ENCODE data around the gene SAMD7. TPM values are rescaled to one million over a fixed set of nuclear protein-coding genes. Genes with fewer than 3 reads are reported as not detected.

The SAMD7 gene
- total and polyA plus RNA-seq, 9 of the 15 experiments (the other 6 are each of a cell fraction or from before 2014, with no cell fraction given): not detected

DNA sequence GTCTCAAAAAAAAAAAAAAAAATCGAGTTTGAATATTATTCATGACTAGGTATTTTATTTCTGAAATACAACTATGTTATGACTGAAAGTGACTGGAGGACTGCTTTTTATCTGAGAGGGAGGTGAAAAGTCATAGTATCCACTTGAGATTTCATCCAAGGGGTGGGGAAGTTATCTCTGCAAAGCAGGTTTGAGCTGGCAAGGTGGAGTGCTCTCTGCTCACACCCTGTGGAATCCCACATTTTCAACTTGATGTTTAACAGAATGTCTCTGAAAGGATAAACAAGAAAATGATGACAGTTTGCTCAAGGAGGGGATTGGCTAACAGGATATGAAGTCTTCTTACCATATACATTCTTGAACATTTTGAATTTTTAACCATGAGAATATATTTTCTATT, 27.9 kb downstream of the SAMD7 start (continued):
- TF ChIP-seq TAF1 (IDR thresholded peaks at IDR 0.05; ENCODE audit: control insufficient read depth, extremely low read depth, insufficient read depth, low read length, severe bottlenecking) (no peak), MECOM (CRISPR knock-in tag; IDR thresholded peaks at IDR 0.05) (no peak), HDAC3 (IDR thresholded peaks at IDR 0.05; ENCODE audit: borderline replicate concordance, partially characterized antibody) (no peak), GABPB1 (CRISPR knock-in tag; IDR thresholded peaks at IDR 0.05) (no peak), SREBF2 (CRISPR knock-in tag; IDR thresholded peaks at IDR 0.05) (no peak), ZEB2 (IDR thresholded peaks at IDR 0.05) (0 out of 2 replicates have a peak, but pooled peaks have one; percentile 21), STAT6 (CRISPR knock-in tag; IDR thresholded peaks at IDR 0.05) (no peak), HNRNPH1 (optimal IDR thresholded peaks at IDR 0.05; ENCODE audit: low read depth, low read length) (no peak), ZMIZ1 (IDR thresholded peaks at IDR 0.05; ENCODE audit: low read depth in 2 of 2, low read length in 2 of 2) (no peak), ZNF239 (CRISPR knock-in tag; IDR thresholded peaks at IDR 0.05) (no peak), NR2C2 (CRISPR knock-in tag; IDR thresholded peaks at IDR 0.05) (no peak), NR2C2 (tag; IDR thresholded peaks at IDR 0.05) (no peak), KLF16 (IDR thresholded peaks at IDR 0.05) (peak; percentile 54; the same call in 1 of the 2 replicates), ZNF830 (CRISPR knock-in tag; IDR thresholded peaks at IDR 0.05) (no peak), ZNF436 (CRISPR knock-in tag; IDR thresholded peaks at IDR 0.05) (no peak), ZNF398 (CRISPR knock-in tag; IDR thresholded peaks at IDR 0.05) (no peak)
- TF ChIP-seq, protein P1, sequence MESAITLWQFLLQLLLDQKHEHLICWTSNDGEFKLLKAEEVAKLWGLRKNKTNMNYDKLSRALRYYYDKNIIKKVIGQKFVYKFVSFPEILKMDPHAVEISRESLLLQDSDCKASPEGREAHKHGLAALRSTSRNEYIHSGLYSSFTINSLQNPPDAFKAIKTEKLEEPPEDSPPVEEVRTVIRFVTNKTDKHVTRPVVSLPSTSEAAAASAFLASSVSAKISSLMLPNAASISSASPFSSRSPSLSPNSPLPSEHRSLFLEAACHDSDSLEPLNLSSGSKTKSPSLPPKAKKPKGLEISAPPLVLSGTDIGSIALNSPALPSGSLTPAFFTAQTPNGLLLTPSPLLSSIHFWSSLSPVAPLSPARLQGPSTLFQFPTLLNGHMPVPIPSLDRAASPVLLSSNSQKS (CRISPR knock-in tag; IDR thresholded peaks at IDR 0.05): no peak
- TF ChIP-seq, protein P2, sequence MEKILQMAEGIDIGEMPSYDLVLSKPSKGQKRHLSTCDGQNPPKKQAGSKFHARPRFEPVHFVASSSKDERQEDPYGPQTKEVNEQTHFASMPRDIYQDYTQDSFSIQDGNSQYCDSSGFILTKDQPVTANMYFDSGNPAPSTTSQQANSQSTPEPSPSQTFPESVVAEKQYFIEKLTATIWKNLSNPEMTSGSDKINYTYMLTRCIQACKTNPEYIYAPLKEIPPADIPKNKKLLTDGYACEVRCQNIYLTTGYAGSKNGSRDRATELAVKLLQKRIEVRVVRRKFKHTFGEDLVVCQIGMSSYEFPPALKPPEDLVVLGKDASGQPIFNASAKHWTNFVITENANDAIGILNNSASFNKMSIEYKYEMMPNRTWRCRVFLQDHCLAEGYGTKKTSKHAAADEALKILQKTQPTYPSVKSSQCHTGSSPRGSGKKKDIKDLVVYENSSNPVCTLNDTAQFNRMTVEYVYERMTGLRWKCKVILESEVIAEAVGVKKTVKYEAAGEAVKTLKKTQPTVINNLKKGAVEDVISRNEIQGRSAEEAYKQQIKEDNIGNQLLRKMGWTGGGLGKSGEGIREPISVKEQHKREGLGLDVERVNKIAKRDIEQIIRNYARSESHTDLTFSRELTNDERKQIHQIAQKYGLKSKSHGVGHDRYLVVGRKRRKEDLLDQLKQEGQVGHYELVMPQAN (IDR thresholded peaks at IDR 0.05; ENCODE audit: borderline replicate concordance): no peak

Measured in K562 (cell line).